ENCODE data around the gene STARD13.

The STARD13 gene

DNA sequence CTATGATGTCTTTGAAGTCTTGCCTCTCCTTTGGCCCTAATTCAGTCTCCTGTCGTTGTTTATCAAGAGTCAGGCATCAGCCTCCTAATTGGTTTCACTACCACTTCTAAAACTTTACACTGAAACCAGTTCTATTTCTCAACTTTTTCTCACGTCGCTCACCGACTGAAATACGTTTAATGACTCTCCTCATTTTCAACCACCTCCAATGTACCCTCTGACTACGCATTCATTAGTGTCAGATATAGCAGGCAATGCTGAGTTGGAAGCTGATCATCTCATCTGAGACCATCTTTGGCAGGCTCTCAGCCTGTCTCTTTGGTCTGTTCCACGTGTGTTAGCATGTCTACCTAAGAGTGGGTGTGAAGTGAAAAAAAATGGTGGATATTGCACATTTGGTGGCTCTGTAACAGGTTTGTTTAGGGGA is 141.2 kb downstream of the STARD13 start:
- Histone ChIP-seq H3K9me3 (ENCODE audit: control insufficient read depth in 1 of 2, low read length in 2 of 2) (no peaks in the 10 kb centered on the region), H3K36me3 (ENCODE audit: control insufficient read depth in 1 of 2, insufficient read depth in 2 of 2, low read length in 2 of 2) (peaks cover 4 to 6% of the 10 kb centered on the region in 2 donors), H3K9ac (ENCODE audit: low read depth in 1 of 2, low read length in 2 of 2) (no peak overlapping the region), H3K27ac (ENCODE audit: low read depth, low read length) (no peak overlapping the region), H3K27me3 (ENCODE audit: control insufficient read depth in 1 of 2, insufficient read depth in 2 of 2, low read length in 2 of 2) (no peaks in the 10 kb centered on the region), H3K4me1 (ENCODE audit: control insufficient read depth in 1 of 2, insufficient read depth in 2 of 2, low read length in 2 of 2) (no peaks in the 10 kb centered on the region), H3K4me3 (ENCODE audit: low read depth in 1 of 2, low read length in 2 of 2) (no peak overlapping the region)

DNA sequence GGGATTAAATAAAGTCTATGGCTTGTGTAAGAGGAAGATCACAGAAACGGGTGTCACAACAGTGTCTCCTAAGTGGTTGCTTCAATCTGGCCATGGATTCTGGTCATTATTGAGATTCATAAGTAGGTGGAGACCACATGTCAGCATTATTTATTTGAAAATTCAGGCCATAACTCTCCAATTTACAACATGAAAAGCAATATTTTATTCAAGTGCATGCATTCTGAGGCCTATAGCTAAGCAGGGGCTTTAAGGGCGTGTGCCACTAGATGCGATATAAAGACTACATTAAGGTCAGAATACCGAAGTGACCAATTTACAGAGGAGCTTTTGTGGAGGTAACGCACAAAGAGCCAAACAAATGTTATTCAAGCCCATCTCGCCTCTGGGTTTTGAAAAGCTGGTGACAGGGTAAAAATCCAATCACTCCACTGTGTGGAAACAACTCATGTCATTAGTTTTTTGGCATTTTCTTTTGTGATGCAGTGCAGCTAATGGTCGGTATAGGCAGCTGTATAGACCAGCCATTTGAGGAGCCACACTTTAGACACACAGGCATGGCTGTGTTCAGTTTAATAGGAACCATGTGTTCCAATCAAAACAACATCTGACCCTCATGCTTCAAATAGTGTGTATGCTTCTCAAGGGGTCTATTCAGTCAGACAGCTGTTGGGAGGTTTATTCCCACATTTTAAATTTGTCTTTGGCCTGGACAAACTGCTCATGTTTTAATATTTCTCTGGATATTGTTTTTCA is 145.6 kb downstream of the STARD13 start:
- H3K4me1 ChIP-seq (ENCODE audit: control insufficient read depth in 1 of 2, insufficient read depth in 2 of 2, low read length in 2 of 2): no peaks in the 10 kb centered on the region
- H3K4me3 ChIP-seq (ENCODE audit: low read depth in 1 of 2, low read length in 2 of 2): no peak overlapping the region
- no peak overlapping the region for H3K9ac ChIP-seq (ENCODE audit: low read depth in 1 of 2, low read length in 2 of 2)
- no peaks in the 10 kb centered on the region for H3K27me3 ChIP-seq (ENCODE audit: control insufficient read depth in 1 of 2, insufficient read depth in 2 of 2, low read length in 2 of 2)
- no peak overlapping the region for H3K27ac ChIP-seq (ENCODE audit: low read depth, low read length)
- peaks cover 7 to 10% of the 10 kb centered on the region in 2 donors for H3K36me3 ChIP-seq (ENCODE audit: control insufficient read depth in 1 of 2, insufficient read depth in 2 of 2, low read length in 2 of 2)
- H3K9me3 ChIP-seq (ENCODE audit: control insufficient read depth in 1 of 2, low read length in 2 of 2): no peaks in the 10 kb centered on the region

DNA sequence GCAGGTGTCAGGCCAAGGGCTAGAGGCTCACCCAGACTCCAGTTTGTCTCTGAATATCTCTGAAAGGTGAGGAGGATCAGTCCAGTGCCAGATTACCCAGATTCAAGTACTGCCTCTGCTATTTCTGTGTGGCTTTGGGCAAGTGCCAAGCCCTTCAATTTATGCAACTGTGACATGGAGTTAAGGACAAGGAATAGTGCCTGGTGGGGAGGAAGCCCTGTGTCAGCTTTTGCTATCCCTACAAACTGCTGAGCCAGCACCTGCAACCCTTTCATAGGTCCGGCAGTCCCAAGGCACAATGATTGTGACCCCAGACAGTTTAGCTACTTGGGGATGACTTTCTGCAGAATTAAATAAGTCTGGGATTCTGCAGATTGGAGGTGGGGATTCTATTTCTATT is 146.4 kb downstream of the STARD13 start:
- Histone ChIP-seq H3K27me3 (ENCODE audit: control insufficient read depth in 1 of 2, insufficient read depth in 2 of 2, low read length in 2 of 2) (no peaks in the 10 kb centered on the region), H3K27ac (ENCODE audit: low read depth, low read length) (no peak overlapping the region), H3K4me1 (ENCODE audit: control insufficient read depth in 1 of 2, insufficient read depth in 2 of 2, low read length in 2 of 2) (no peaks in the 10 kb centered on the region), H3K9ac (ENCODE audit: low read depth in 1 of 2, low read length in 2 of 2) (no peak overlapping the region), H3K9me3 (ENCODE audit: control insufficient read depth in 1 of 2, low read length in 2 of 2) (no peaks in the 10 kb centered on the region), H3K4me3 (ENCODE audit: low read depth in 1 of 2, low read length in 2 of 2) (no peak overlapping the region), H3K36me3 (ENCODE audit: control insufficient read depth in 1 of 2, insufficient read depth in 2 of 2, low read length in 2 of 2) (peaks cover 7 to 10% of the 10 kb centered on the region in 2 donors)

DNA sequence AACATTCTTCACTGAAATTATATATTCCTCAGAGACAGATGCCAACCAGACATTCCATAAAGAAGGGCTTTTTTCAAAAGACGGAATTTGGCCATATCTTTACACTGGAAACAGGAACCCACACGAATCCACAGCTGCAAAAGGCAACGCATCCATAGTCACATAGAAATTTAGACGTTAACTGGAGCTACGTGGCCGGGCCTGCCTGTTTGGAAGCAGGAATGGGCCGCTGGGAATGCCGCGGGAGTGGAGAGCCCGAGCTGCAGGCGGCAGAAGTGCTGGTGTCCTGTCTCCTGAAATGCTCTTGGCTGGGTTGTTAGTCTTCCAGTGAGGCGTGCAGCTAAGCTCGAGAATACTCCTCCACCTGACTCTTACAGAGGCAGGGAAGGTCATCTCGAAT is 147.1 kb downstream of the STARD13 start:
- Histone ChIP-seq H3K27me3 (ENCODE audit: control insufficient read depth in 1 of 2, insufficient read depth in 2 of 2, low read length in 2 of 2) (no peaks in the 10 kb centered on the region), H3K9me3 (ENCODE audit: control insufficient read depth in 1 of 2, low read length in 2 of 2) (no peaks in the 10 kb centered on the region), H3K27ac (ENCODE audit: low read depth, low read length) (no peak overlapping the region), H3K4me3 (ENCODE audit: low read depth in 1 of 2, low read length in 2 of 2) (no peak overlapping the region), H3K36me3 (ENCODE audit: control insufficient read depth in 1 of 2, insufficient read depth in 2 of 2, low read length in 2 of 2) (peaks cover 7 to 10% of the 10 kb centered on the region in 2 donors), H3K4me1 (ENCODE audit: control insufficient read depth in 1 of 2, insufficient read depth in 2 of 2, low read length in 2 of 2) (no peaks in the 10 kb centered on the region), H3K9ac (ENCODE audit: low read depth in 1 of 2, low read length in 2 of 2) (no peak overlapping the region)

DNA sequence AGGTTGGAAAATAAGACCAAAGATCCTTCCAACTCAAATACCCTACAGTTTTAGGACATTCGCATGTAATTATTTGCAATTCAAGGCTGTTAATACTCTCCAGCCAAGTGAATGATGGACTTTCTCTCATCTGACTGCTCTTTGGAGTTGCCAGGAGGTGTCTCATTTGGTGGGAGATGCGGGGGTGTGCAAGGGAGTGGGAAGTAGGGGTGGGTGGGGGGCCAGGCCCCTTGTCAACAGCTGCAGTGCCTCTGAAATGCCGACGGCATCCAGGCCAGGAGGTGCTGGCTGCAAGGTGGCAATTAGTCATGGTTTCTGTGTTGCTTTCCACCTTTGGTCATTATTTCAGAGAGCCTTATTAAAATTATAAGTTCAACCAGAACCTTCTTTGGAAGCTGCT is 147.8 kb downstream of the STARD13 start:
- Histone ChIP-seq H3K27ac (ENCODE audit: low read depth, low read length) (no peak overlapping the region), H3K36me3 (ENCODE audit: control insufficient read depth in 1 of 2, insufficient read depth in 2 of 2, low read length in 2 of 2) (peaks cover 7 to 10% of the 10 kb centered on the region in 2 donors), H3K27me3 (ENCODE audit: control insufficient read depth in 1 of 2, insufficient read depth in 2 of 2, low read length in 2 of 2) (no peaks in the 10 kb centered on the region)

DNA sequence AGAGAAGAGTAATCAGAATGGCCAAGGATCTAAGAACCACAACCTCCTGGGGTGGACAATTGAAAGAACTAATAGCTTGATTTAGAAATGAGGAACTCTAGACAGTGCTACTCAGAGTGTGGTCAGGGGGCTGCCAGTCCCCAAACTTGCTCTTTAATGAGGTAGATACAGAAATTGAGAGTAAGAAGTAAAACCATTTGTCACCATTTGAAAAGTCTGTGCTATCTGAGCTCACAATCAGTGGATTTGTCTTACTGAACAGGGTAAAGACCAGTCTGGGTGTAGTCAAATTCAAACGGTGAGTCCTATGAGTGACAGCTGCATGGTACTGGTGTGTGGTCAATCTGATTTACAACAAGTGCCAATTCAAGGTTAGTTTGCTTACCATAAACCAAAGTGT is 150.5 kb downstream of the STARD13 start:
- Histone ChIP-seq H3K4me3 (ENCODE audit: low read depth in 1 of 2, low read length in 2 of 2) (no peak overlapping the region), H3K9me3 (ENCODE audit: control insufficient read depth in 1 of 2, low read length in 2 of 2) (no peaks in the 10 kb centered on the region), H3K9ac (ENCODE audit: low read depth in 1 of 2, low read length in 2 of 2) (no peak overlapping the region), H3K4me1 (ENCODE audit: control insufficient read depth in 1 of 2, insufficient read depth in 2 of 2, low read length in 2 of 2) (no peaks in the 10 kb centered on the region), H3K27ac (ENCODE audit: low read depth, low read length) (no peak overlapping the region), H3K27me3 (ENCODE audit: control insufficient read depth in 1 of 2, insufficient read depth in 2 of 2, low read length in 2 of 2) (no peaks in the 10 kb centered on the region), H3K36me3 (ENCODE audit: control insufficient read depth in 1 of 2, insufficient read depth in 2 of 2, low read length in 2 of 2) (peaks cover 3 to 9% of the 10 kb centered on the region in 2 donors)

More for the DNA sequence above, 147.8 kb downstream of the STARD13 start:
- Histone ChIP-seq H3K9me3 (ENCODE audit: control insufficient read depth in 1 of 2, low read length in 2 of 2) (no peaks in the 10 kb centered on the region), H3K4me3 (ENCODE audit: low read depth in 1 of 2, low read length in 2 of 2) (no peak overlapping the region), H3K9ac (ENCODE audit: low read depth in 1 of 2, low read length in 2 of 2) (no peak overlapping the region), H3K4me1 (ENCODE audit: control insufficient read depth in 1 of 2, insufficient read depth in 2 of 2, low read length in 2 of 2) (no peaks in the 10 kb centered on the region)

DNA sequence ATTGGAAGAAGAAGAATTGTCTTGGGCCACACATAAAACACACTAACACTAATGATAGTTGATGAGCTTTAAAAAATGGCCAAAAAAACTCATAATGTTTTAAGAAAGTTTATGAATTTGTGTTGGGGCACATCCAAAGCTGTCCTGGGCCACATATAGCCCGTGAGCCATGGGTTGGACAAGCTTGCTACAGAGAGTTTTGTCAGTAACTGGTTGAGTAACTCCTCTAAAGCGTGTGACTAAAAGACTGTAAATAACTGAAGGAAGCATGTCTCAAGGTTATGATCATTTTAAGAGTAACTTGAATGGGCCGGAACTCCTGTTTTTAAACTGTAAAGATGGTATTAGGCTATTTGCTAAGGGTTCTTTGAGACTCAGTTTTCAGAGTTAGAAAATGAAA is 151.3 kb downstream of the STARD13 start:
- H3K9me3 ChIP-seq (ENCODE audit: control insufficient read depth in 1 of 2, low read length in 2 of 2): no peaks in the 10 kb centered on the region
- H3K36me3 ChIP-seq (ENCODE audit: control insufficient read depth in 1 of 2, insufficient read depth in 2 of 2, low read length in 2 of 2): peaks cover 3 to 11% of the 10 kb centered on the region in 2 donors

DNA sequence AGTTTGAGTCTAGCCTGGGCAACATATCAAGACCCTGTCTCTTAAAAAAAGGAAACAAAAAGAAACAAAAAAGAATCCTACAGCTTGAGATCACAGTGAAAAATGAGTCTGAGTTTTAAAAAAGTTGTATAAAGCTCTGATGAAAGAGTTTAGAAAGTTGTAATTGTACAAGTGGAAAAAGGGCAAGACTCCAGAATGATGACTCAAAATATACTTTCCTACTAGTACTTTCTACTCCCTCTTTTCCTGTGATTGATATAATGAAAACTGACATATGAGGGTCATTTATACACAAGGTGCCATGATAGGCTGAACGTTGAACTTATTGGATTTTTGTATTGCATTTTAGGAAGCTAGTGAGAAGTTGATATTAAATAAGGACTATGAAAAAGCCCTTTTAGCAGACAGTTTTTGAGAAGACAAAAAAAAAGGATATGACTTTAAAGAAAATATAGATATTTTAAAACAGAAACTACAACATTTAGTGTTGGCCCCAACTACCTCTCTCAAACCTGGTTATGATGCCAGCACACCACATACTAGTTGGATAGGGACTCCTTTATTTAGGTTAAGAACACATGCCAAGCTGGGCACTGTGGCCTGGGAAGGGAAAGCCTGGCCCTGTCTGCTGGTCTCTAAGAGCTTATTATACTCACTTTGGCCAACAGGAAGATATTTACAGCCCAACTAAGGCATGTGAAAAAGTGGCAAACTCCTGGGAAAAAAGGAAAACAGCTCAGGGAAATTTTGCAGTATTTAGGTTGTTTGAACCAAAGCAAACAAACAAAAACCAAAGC is 152.7 kb downstream of the STARD13 start:
- H3K9me3 ChIP-seq (ENCODE audit: control insufficient read depth in 1 of 2, low read length in 2 of 2): no peaks in the 10 kb centered on the region
- H3K36me3 ChIP-seq (ENCODE audit: control insufficient read depth in 1 of 2, insufficient read depth in 2 of 2, low read length in 2 of 2): peaks cover 5 to 16% of the 10 kb centered on the region in 2 donors
- no peak overlapping the region for H3K4me3 ChIP-seq (ENCODE audit: low read depth in 1 of 2, low read length in 2 of 2)
- no peaks in the 10 kb centered on the region for H3K4me1 ChIP-seq (ENCODE audit: control insufficient read depth in 1 of 2, insufficient read depth in 2 of 2, low read length in 2 of 2)
- H3K9ac ChIP-seq (ENCODE audit: low read depth in 1 of 2, low read length in 2 of 2): no peak overlapping the region
- no peak overlapping the region for H3K27ac ChIP-seq (ENCODE audit: low read depth, low read length)
- H3K27me3 ChIP-seq (ENCODE audit: control insufficient read depth in 1 of 2, insufficient read depth in 2 of 2, low read length in 2 of 2): no peaks in the 10 kb centered on the region

More for the DNA sequence above, 151.3 kb downstream of the STARD13 start:
- H3K4me3 ChIP-seq (ENCODE audit: low read depth in 1 of 2, low read length in 2 of 2): no peak overlapping the region
- H3K27ac ChIP-seq (ENCODE audit: low read depth, low read length): no peak overlapping the region
- H3K9ac ChIP-seq (ENCODE audit: low read depth in 1 of 2, low read length in 2 of 2): no peak overlapping the region
- H3K27me3 ChIP-seq (ENCODE audit: control insufficient read depth in 1 of 2, insufficient read depth in 2 of 2, low read length in 2 of 2): no peaks in the 10 kb centered on the region
- no peaks in the 10 kb centered on the region for H3K4me1 ChIP-seq (ENCODE audit: control insufficient read depth in 1 of 2, insufficient read depth in 2 of 2, low read length in 2 of 2)

DNA sequence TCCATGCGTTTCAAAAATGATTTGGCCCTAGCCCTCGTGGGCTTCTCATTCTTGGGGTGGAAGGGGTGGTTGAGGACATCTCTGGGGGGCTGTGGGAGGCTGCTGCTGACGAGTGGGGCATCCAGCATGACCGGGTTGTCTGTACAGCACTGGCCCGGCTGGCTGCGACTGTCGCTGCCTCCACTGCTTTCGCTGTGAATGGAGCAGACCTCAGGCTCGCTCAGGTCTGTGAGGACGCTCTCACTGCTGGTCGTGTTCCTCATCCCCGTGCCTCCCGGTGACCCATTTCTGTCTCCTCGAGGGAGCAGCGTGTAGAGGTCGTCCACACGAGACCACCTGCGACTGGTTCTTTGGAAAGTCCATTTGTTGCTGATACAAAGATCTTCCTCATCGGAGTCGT is 155.7 kb downstream of the STARD13 start:
- Histone ChIP-seq H3K36me3 (ENCODE audit: control insufficient read depth in 1 of 2, insufficient read depth in 2 of 2, low read length in 2 of 2) (peaks cover 4 to 20% of the 10 kb centered on the region in 2 donors), H3K4me3 (ENCODE audit: low read depth in 1 of 2, low read length in 2 of 2) (no peak overlapping the region), H3K9ac (ENCODE audit: low read depth in 1 of 2, low read length in 2 of 2) (no peak overlapping the region), H3K27me3 (ENCODE audit: control insufficient read depth in 1 of 2, insufficient read depth in 2 of 2, low read length in 2 of 2) (no peaks in the 10 kb centered on the region), H3K27ac (ENCODE audit: low read depth, low read length) (no peak overlapping the region), H3K9me3 (ENCODE audit: control insufficient read depth in 1 of 2, low read length in 2 of 2) (no peaks in the 10 kb centered on the region), H3K4me1 (ENCODE audit: control insufficient read depth in 1 of 2, insufficient read depth in 2 of 2, low read length in 2 of 2) (peaks cover 7 to 16% of the 10 kb centered on the region in 2 donors)

DNA sequence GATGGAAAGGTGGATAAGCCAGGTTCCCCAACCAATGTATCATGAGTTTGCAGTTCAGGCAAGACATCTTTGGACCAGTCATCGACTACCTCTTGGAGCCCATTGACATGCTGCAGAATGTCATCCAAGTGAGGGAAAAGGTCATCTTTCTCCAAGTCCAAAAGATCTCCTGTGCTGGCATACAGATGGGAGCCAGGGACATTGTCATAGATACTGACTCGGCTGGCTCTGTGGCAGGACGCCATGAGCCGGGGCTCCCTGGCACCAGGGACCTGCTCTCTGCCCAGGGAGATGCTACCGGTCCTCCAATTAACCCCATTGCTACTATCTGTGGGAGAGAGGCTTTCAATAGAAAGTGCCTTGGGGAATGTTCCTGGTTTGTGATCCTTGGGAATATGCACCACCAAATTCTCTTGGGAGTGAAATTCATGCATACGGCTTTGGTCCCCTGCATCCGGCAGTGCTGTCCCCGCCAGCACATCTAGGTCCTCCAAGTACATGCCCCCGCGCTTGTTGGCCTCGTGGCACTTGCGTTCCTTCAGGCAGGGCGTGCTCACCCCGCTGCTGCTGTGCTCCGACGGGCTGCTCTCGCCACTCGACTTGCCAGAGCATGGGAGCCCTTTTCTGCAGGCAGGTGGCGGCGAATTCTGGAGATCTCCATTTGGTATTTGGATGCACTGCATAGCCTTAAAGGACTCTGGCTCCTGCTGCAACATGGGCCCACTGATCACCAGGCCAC is 156.3 kb downstream of the STARD13 start:
- H3K4me1 ChIP-seq (ENCODE audit: control insufficient read depth in 1 of 2, insufficient read depth in 2 of 2, low read length in 2 of 2): peaks cover 7 to 16% of the 10 kb centered on the region in 2 donors

More for the DNA sequence above, 156.3 kb downstream of the STARD13 start:
- H3K27ac ChIP-seq (ENCODE audit: low read depth, low read length): no peak overlapping the region
- no peaks in the 10 kb centered on the region for H3K9me3 ChIP-seq (ENCODE audit: control insufficient read depth in 1 of 2, low read length in 2 of 2)
- H3K27me3 ChIP-seq (ENCODE audit: control insufficient read depth in 1 of 2, insufficient read depth in 2 of 2, low read length in 2 of 2): no peaks in the 10 kb centered on the region
- H3K4me3 ChIP-seq (ENCODE audit: low read depth in 1 of 2, low read length in 2 of 2): no peak overlapping the region
- H3K36me3 ChIP-seq (ENCODE audit: control insufficient read depth in 1 of 2, insufficient read depth in 2 of 2, low read length in 2 of 2): peaks cover 4 to 20% of the 10 kb centered on the region in 2 donors
- no peak overlapping the region for H3K9ac ChIP-seq (ENCODE audit: low read depth in 1 of 2, low read length in 2 of 2)
